ENCODE measurements around the gene ICAM1. TPM values are rescaled to one million over a fixed set of nuclear protein-coding genes. Genes with fewer than 3 reads are reported as not detected.
A peak's percentile ranks its signal among the peaks of the same experiment; 100 is the strongest.

Gene ICAM1
- total and polyA plus RNA-seq, 10 of the 15 experiments (the other 5 are each of a cell fraction or from before 2014, with no cell fraction given): 7.6 to 115 (median 60.2) TPM

- 43% methylated on average over 56 of the region's 56 CpGs for WGBS (ENCODE audit: insufficient coverage, insufficient replicate concordance, low lambda C conversion rate, missing lambda C conversion rate)
- no peak for ATAC-seq
- Histone ChIP-seq H3K4me3 (peak overlapping the region; percentile 63), H3K4me1 (ENCODE audit: control insufficient read depth, insufficient read depth, low read length) (peaks cover 46% of the 10 kb centered on the region), H3K79me2 (ENCODE audit: control insufficient read depth, insufficient read depth, low read length) (no peaks in the 10 kb centered on the region), H4K20me1 (ENCODE audit: control insufficient read depth, insufficient read depth) (no peaks in the 10 kb centered on the region), H3K4me2 (ENCODE audit: control insufficient read depth, insufficient read depth) (peak overlapping the region; percentile 98), H3K9me3 (replicated peaks; ENCODE audit: control insufficient read depth, insufficient read depth, low read length) (no peaks in the 10 kb centered on the region; the same call in 2 of the 3 replicates), H3K27ac (ENCODE audit: control insufficient read depth, insufficient read depth) (no peak overlapping the region), H3K9ac (ENCODE audit: control insufficient read depth, insufficient read depth, low read length) (no peak overlapping the region), H3K27me3 (replicated peaks in 1 of 2; ENCODE audit: control insufficient read depth in 2 of 2, insufficient read depth in 2 of 2, low read length in 1 of 2) (peaks cover 3 to 16% of the 10 kb centered on the region in 2 experiments), H2AFZ (ENCODE audit: control insufficient read depth, low read depth, low read length) (peak overlapping the region; percentile 50; the same call in 1 of the 2 replicates), H3K36me3 (ENCODE audit: control insufficient read depth in 2 of 2, insufficient read depth in 2 of 2, low read length in 1 of 2) (no peaks in the 10 kb centered on the region; a peak in 1 of 4 replicates)
- TF ChIP-seq SMAD1 (IDR thresholded peaks at IDR 0.05; ENCODE audit: low read depth, partially characterized antibody) (no peak), JUNB (IDR thresholded peaks at IDR 0.05) (no peak), SRF (IDR thresholded peaks at IDR 0.05; ENCODE audit: low read depth in 2 of 2, low read length in 2 of 2) (no peak), MYB (IDR thresholded peaks at IDR 0.05; ENCODE audit: borderline replicate concordance, low read depth, low read length) (no peak), ZNF622 (IDR thresholded peaks at IDR 0.05) (no peak), KAT2A (conservative IDR thresholded peaks at IDR 0.05; ENCODE audit: control insufficient read depth, low read depth, low read length) (no peak), POLR2A (IDR thresholded peaks at IDR 0.05; ENCODE audit: low read depth, low read length) (no peak), SPI1 (IDR thresholded peaks at IDR 0.05; ENCODE audit: borderline replicate concordance, insufficient read depth, low read depth, low read length) (no peak), MAX (IDR thresholded peaks at IDR 0.05; ENCODE audit: low read depth, low read length) (no peak), NRF1 (conservative IDR thresholded peaks at IDR 0.05; ENCODE audit: low read depth, low read length) (no peak), YY1 (IDR thresholded peaks at IDR 0.05; ENCODE audit: low read depth, low read length) (no peak), EED (IDR thresholded peaks at IDR 0.05; ENCODE audit: low read depth) (no peak), ZNF592 (IDR thresholded peaks at IDR 0.05) (no peak)
- SMC1A ChIA-PET (ENCODE audit: uncharacterized antibody, unreplicated experiment): interaction anchor here (1.2 to 1.8 kb wide), 2 partner anchors 19 to 22 kb away, joined by 3 to 14 read pairs; partner anchors contain the start of gene ICAM1
- FAIRE-seq: no peak
- POLR2A ChIA-PET: interaction anchor here (0.6 to 1.2 kb wide), 2 partner anchors 13 to 19 kb away, joined by 3 to 4 read pairs; no protein-coding TSS in a partner anchor
- RAD21 ChIA-PET (ENCODE audit: unreplicated experiment): no interaction called here
- in situ Hi-C loops (cut with MboI) (no loop called here), intact Hi-C loops (cut with micrococcal nuclease; ENCODE audit: unreplicated experiment) (no loop called here)
- no peak for DNase-seq (ENCODE audit: low read depth, low spot score)
- BruUV-seq (replicated peaks): no TSS peak
- CTCF ChIA-PET: interaction anchor here (0.7 to 1.8 kb wide), 3 partner anchors 18 to 74 kb away, joined by 3 to 7 read pairs (median 5); no protein-coding TSS in a partner anchor
These were observed 22.1 kb downstream of the ICAM1 start for GRCh38 chr19:10292789-10293636.

All from GM12878 (cell line).